ENCODE data around the gene MAPK11. TPM values are rescaled to one million over a fixed set of nuclear protein-coding genes. Genes with fewer than 3 reads are reported as not detected.

Gene MAPK11
- 11.7 TPM for total RNA-seq
- long read RNA-seq: 0 reads

DNA sequence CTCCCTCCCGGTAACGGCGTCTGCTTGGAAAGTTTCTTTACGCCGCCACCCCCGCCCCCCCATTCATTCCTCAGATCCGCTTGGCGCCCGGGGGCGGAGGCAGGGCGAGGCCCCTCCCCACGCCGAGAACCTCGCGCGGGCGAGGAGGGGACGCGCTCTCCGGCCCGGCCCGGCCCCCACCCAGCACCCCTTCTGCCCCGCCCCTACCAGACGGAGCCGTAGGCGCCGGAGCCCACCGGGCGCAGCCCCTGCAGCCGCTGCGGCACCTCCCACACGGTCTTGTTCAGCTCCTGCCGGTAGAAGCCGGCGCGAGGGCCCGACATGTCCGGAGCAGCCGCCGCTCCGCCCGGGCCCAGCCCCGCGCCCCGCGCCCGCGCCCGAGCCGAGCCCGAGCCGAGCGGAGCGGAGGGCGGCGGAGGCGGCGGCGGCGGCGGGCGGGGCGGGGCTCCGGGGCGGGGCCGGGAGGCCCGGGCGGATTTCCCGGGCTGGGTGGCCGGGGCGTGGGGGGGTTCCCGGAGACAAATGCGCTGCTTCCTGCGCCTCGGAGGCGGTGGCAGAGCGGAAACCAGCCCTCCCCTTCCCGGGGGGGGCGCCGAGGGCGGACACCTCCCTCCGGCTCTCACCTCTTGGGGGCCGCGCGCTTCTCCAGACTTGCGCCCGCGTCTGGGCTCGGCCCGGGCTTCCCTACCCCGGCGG lies at the start of gene MAPK11:
MAPK11 (minus strand) TSS at position 411 of the 696 bp plus-strand sequence; CDS start at position 323, 88 bp downstream.
- DNase-seq (ENCODE audit: low spot score): no peak
- intact Hi-C loops (cut with DNase I): loop anchor here (5.0 kb wide), 1 partner anchor 37 kb away; the partner anchor contains the start of gene PLXNB2

DNA sequence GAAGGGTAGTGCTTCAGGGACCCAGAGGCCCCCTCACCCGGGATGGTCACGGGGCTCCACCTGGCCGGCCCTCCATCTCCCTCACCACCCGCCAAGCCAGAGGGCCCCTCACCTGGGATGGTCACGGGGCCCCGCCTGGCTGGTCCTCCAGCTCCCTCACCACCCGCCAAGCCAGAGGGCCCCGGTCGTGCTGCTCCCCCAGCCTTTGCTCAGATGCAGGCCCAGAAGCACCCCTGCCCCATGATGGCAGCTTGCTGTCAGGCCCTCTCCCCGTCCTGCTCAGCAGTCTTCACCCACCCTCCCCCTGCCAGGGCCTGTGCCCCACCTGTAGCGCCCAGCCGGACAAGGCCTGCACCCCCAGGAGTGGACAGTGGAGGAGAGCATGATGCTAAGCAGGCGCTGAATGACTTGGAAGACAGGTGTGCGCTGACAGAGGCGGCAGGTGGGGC lies 49.3 kb upstream of the MAPK11 start:
- no peak for DNase-seq (ENCODE audit: low spot score)

DNA sequence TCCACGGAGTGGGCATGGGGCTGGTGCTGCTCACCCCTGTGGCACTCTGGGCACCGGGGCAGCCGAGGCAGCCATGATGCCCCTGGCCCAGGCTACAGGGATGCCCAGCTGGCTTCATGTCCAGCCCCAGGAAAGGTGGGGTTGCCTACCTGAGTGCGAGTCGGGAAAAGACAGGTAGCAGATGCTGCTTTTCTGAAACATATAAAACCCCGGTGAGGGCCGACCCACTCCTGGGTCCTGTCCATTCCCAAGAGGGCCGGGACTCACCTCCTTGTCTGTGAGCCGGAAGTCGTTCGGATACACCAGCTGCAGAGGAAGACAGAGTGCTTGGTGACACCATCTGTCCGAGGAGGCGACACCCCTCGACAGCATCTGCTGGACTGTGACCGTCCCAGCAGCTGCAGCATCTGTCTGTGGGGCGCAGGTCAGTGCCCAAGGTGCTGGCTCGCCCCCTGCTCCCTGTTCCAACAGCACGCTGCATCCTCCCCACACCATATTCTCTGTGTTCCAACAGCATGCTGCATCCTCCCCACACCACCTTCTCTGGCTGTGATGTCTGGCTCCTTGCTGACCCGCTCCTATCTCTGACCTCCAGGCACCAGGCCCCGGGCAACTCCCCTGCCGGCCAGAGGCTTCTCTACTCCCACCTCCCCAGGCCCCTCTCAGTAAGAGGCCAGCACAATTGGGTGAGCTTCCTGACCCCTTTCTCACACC lies 48.7 kb upstream of the MAPK11 start:
- intact Hi-C loops (cut with DNase I): no loop called here
- DNase-seq (ENCODE audit: low spot score): no peak

More for the DNA sequence above, 49.3 kb upstream of the MAPK11 start:
- intact Hi-C loops (cut with DNase I): no loop called here

DNA sequence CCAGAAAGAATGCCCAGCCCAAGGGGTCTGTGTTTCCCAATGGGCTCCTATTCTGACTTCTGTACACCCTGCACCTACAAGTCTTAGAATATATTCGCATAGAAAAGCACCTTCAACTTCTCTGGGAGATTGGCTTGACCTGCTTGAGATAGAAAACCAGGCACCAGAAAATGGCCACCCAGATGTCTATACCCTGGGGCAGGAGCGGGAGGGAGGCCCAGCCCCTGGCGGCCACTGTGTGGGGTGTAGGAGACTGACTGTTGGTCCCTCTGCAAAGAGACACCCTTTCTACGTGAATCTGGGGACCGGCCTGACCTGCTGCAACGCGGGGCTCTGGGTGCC lies 48.1 kb upstream of the MAPK11 start:
- no peak for DNase-seq (ENCODE audit: low spot score)
- intact Hi-C loops (cut with DNase I): no loop called here

DNA sequence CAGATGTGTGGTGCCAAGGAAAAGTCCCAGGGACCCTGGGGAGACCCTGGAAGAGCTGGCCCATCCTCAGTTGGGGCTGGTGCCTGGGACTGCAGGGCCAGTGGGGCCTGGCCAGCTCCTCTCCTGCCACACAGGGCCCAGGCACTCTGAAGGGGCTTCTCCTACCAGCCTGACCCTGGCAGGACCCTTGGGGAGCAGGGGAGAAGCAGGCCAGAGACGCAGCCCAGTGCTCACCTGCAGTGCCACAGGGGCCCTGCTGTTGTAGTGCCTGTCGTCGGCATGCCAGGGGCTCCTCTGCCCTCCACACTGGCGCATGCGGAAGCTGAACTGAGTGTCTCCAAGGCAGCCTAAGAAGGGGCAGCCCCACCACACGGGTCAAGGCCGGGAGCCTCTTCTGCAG lies 47.5 kb upstream of the MAPK11 start:
- intact Hi-C loops (cut with DNase I): no loop called here
- DNase-seq (ENCODE audit: low spot score): no peak

DNA sequence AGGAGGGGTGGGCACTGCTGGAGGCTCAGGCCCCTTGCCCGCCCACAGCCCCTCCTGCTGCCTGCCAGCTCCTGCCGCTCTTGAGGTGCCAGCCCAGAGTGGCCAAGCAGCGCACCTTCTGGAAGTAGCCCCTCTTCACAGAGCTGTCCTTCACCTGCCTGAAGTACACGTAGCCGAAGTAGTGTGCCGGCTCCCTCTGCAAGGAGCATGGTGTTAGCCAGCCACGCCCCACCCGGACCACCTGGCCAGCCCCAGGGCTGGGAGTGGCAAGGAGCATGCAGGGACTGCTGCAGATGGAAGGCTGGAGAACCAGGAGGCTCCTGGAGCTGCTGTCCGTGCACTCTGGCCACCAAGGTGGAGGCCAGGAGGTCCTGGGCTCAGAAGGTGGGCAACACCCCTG lies 47.0 kb upstream of the MAPK11 start:
- no peak for DNase-seq (ENCODE audit: low spot score)
- intact Hi-C loops (cut with DNase I): no loop called here

DNA sequence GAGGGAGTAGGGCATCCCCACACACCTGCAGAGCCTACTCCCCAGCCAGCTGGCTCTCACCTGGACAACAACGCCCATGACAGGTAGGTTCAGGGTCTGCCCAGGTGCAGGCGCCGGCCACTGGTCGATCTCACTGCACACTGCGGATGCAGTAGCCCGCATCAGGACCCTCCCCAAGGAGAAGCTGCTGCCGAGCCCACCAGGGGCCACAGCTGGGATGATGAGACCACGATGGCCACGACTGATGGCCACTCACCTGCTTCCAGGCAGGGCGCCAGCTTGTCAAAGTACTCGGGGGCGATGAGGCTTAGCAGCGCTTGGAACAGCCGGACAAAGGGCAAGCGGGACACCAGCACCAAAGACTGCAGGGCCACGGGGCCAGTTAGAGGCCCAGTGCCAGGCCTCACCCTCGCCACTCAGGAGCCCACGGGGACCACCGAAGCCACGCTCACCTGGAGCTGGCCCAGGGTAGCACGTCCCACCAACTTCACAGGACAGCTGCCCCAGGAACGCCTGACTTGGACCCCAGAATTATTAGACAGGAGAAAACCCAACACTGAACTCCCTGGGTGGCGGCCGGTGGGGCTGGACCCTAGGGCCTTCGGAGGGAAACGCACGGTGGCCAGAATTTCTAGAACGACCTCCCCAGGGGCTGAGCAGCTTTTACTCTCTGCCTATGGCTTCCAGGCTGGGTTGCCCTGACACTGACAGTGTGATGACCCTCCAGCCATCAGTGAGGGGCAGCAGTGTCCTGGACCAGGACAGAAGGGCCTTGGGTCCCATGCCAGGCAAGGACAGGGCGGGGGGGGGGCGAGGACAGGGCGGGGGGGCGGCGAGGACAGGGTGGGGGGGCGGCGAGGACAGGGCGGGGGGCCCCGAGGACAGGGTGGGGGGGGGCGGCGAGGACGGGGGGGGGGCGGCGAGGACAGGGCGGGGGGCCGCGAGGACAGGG lies 46.2 kb upstream of the MAPK11 start:
- DNase-seq (ENCODE audit: low spot score): no peak
- intact Hi-C loops (cut with DNase I): no loop called here

DNA sequence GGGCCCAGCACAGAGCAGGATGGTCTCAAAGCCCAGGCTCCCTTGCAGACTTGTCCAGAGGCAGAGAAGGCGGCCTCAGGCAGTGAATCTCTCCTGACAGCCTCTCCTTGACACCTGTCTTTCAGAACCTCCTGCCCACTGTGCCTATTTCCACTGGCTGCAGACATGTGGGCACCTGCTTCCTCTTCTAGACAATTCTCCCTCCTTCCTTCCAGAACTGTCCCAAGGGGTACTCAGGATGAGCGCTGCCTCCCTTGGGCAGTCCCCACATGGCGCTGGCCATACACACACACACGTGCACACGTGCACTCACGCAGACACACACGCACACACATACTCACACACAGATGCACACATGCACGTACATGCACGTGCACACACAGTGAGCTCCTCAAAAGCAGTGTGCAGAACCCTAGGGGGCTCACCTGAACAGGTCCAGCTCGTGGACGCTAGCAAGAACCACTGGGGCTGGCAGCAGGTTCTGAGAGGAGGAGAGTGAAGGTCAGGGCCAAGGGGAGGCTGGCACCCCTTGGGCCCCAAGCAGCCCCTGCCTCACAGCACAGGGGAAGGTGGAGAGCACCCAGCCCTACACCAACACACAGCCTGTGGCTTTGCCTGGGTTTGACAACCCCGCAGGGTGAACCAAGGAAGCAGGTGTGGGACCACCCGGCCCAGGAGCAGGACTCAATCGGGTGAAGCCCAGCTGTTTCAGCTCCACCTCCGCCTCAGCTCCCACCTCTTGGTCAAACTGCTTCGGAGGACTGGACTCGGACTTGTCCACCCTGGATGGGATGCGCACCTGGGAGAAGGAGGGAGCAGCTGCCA lies 45.3 kb upstream of the MAPK11 start:
- intact Hi-C loops (cut with DNase I): no loop called here
- no peak for DNase-seq (ENCODE audit: low spot score)

DNA sequence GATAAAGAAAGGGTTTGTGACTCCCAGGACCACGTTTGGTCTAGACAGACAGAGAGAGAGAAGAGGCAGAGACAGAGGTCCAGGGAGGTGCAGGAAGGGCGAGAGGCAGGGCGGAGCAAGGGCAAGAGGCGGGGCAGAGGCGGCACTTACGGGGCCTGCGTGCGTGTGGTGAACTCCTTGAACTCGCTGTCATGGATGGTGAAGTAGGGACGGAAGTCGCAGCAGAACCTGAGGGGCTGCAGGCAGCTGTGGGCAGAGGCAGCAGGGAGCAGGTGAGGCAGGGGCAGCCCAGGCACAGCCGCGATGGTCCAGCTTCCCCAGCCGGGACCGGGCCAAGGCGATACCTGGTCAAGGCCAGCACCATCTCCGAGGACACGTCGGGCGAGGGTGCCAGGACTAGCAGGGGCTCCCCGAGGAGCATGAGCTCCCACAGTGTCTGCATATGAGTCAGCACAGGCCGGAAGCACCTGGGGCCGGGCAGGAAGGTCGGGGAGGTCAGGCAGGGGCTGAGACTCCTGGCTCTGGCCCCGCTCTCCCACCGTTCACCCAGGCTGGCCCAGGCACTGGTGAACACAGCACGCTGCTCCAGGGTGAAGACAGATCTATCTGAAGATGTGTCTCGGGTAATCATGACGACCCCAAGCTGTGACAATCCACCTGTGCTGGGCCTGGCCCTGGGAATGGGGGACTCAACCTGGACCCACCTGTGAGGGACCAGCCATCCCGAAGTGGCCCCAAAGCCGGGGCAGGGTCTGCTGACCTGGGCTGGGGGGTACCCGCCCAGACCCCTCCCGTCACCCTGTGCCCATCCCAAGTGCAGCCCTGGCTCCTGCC lies 44.5 kb upstream of the MAPK11 start:
- intact Hi-C loops (cut with DNase I): no loop called here
- no peak for DNase-seq (ENCODE audit: low spot score)

DNA sequence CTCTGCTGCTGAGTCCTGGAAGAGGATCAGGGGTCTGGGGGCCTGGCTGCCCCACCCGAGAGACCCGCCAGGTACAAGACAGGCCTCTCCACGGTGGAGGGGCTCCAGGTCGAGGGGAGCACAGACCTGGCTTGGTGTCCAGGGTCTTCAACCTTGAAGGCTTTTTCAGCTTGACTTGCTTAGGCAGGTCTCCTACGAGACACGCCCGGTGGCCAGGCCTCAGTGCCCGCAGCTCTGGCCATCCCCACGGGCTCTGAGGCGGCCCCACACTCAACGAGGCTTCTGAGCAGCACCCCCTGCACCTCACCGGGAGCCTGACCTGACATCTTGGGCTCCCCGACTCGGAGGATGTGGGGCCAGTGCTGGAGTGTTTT lies 43.9 kb upstream of the MAPK11 start:
- intact Hi-C loops (cut with DNase I): no loop called here
- DNase-seq (ENCODE audit: low spot score): no peak

DNA sequence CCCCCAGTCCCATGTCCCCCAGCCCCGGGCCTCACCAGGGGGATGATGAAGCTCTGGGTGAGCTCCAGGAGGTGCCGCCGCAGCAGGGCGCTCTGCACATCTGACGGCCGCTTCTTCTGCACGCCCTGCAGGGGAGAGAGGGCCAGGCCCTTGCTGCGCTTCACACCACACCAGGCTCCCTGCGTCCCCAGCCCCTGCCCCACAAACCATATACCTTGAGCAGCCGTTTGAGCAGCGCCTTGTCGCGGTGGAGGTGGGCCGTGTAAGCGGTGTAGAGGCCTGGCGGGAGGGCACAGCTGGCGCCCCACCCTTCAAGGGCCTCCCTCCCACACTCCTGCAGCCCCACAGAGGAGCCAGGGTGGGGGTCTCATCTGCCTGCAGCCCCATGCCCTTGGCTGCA lies 43.4 kb upstream of the MAPK11 start:
- intact Hi-C loops (cut with DNase I): no loop called here
- DNase-seq (ENCODE audit: low spot score): no peak

DNA sequence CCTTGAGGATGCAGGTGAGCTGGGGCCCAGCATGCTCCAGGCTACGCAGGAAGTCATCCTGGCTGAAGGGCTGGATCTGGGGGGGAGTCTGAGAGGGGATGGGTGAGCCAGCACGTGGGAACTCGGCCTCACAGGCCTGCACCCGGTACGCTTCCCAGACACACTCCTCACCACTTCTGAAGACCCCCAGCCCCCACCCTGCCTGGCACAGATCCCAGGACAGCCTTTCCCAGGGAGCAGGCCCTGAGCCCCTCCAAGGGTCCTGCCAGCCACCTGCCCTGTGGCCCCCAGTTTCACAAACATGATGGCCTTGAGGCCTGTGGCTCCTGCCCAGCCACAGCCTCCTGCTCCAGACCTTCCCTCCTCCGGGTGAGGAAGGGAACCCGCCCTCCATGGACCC lies 42.8 kb upstream of the MAPK11 start:
- DNase-seq (ENCODE audit: low spot score): no peak
- intact Hi-C loops (cut with DNase I): no loop called here

DNA sequence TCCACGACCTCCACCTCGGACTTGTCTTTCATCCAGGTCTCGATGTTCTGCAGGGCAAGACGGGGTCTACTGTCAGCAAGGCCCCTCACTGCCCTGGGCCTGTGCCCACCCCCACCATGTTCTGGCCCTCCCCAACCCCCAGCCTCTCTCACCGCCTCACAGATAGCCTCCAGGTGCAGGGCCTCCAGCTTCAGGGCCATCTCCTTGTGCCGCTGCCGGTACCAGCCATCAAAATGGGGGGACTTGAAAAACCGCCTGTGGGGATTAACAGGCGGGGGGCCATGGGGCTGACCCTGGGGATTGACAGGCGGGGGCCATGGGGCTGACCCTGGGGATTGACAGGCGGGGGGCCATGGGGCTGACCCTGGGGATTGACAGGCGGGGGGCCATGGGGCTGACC lies 42.2 kb upstream of the MAPK11 start:
- DNase-seq (ENCODE audit: low spot score): no peak
- intact Hi-C loops (cut with DNase I): no loop called here

DNA sequence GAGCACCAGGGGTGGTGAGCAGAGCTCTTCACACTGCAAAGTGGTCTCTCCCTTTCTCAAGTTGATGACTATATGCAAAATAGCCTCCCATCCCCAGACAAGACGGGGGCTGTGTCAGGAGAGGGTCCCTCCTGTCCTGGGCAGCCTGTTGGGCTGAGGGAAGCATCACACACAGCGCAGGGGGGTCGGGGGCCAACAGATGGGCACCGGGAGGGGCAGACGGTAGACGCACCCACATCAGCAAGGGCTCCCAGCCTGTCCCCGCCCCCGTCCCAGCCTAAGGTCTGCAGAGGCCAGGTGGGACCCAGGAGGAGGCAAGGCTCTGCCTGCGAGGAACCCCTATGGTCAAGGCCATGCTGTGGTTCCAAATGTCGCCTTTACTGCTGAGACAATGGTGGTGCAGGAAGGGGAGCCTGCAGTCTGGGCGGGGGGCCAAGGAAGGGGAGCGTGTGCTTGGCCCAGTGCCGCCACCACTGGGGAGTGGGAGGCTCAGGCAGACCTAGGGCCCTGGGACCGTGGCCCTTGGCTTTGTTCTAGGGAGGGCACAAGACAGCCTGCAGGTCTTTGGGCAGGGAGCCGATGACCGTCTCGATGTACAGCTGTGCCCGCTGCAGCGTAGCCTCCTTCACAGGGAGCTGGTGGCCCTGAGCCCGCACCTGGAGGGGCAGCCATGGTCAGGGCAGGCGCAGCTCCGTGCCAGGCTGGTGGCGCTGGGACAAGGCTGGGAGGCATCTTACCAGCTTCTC lies 41.6 kb upstream of the MAPK11 start:
- intact Hi-C loops (cut with DNase I): no loop called here
- no peak for DNase-seq (ENCODE audit: low spot score)

DNA sequence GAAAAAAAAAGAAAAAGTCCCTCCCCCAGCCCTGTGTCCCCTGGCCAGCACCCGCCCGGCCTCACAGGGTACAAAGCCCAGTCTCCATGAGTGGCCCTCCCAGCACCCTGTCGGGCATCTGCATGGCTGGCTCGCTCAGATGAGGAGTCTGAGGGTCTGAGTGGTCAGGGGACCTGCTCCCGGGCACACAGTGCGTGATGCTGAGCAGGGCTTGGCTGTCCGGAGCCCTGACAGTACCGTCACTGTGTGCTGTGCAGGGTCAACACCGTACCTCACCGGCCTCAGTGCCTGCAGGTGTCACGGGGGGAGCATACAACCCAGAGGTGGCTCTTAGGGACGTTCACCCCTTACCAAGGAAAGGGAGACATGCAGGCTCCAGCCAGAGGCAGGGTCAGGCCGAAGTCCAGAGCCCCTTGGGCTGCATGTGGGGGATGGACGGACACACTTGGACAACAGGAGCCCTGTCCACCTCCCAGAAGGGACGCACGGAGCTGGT lies 40.8 kb upstream of the MAPK11 start:
- DNase-seq (ENCODE audit: low spot score): no peak
- intact Hi-C loops (cut with DNase I): no loop called here

DNA sequence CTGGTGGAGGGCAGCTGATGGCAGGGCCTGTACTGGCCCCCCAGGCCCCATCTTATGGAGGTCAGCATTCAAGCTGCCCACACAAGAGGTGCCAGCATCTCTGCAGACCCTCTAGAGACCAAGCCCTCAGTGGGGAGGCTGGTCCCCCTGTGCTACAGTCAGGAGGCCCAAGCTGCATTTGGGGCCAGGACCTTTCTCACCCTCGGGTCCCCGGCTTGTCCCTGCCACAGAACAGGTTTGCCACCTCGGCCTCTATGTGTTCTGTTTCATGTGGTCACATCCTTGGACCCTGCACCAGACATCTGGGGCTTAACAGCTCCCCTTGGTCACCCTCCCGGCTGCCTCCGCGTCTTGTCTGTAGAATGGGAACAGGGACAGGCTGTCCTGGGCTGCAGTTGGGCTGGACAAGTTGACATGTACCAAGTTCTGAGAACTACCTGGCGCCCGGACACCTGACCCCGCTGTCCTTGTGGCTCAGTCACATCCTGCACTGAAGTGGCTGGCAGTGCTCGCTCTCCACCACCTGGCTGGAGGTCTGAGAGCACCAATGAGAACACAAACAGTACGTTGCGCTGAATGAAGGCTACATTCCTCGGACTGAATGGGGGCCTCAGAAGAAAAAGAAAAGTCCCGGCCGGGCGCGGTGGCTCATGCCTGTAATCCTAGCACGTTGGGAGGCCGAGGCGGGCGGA lies 40.0 kb upstream of the MAPK11 start:
- no peak for DNase-seq (ENCODE audit: low spot score)
- intact Hi-C loops (cut with DNase I): no loop called here

DNA sequence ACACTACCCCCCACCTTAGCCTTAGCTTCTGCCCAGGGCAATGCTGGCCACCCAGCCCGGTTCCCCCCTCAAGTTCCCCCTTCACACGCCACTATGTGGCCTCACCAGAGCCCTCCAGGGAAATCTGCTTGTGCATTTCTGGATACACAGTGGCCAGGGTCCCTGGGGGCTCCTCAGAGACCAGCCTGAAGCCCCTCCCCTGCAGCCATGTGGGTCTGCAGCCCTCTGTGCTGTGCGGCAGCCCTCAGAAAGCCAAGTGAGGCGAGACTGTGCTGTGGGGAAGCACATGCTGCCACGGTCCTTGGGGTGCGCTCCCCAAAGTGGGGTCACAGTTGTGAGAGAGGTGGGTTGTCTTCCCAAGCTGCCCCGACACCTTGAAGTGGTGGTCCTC lies 39.4 kb upstream of the MAPK11 start:
- intact Hi-C loops (cut with DNase I): loop anchor here (2.0 to 5.0 kb wide), 2 partner anchors 17 to 37 kb away; partner anchors contain the start of gene MAPK11
- DNase-seq (ENCODE audit: low spot score): no peak

Measured in cardiac septum (tissue), 1 donor.